ENCODE data around the gene OR4D2.
A peak's percentile ranks its signal among the peaks of the same experiment; 100 is the strongest.

The OR4D2 gene

DNA sequence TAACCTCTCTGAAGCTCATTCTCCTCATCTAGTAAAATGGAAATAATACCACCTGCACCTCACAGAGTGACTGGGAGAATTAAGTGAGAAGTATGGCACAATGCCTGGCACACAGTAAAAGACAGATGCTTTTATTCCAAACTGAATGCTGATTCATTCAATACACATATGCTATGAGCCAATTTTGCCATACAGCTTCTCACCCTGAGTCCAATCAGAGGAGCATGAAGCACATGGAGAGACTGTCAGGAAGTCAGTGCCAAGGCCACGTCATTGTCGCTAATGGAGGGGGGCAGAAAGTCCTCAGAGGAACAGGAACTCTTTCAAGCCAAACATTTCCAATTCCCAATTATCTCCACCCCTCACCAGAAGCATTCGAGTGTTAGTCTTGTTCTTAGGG is 40.7 kb downstream of the OR4D2 start:
- no peak for DNase-seq (ENCODE audit: low read depth in 3 of 3, low spot score in 1 of 3)

- no peak for DNase-seq (ENCODE audit: low read depth in 3 of 3, low spot score in 1 of 3)
These were observed 41.6 kb downstream of the OR4D2 start for GRCh38 chr17:58208344-58208743.

- no peak for DNase-seq (ENCODE audit: low read depth in 3 of 3, low spot score in 1 of 3)
These were observed 44.1 kb downstream of the OR4D2 start for GRCh38 chr17:58210922-58211321.

DNA sequence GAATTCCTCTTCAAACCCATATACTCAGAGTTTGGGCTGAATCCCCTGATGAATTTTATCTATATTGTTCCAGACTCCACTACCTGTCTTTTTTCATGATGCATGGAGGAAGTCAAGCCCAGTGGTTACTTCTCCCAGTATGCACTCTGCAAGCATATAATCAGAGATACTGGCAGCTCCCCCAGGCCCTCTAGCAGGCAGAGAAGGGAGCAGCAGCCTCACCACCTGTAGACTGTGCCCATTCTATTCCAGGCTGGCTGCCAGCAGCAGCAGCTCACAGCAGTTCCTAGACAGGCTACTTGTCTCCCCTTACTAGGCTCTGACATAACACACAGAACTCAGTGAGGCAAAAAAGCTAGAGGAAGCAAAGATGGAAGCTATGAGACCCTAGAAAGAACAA is 48.9 kb downstream of the OR4D2 start:
- DNase-seq (ENCODE audit: low read depth in 3 of 3, low spot score in 1 of 3), result no peak

DNA sequence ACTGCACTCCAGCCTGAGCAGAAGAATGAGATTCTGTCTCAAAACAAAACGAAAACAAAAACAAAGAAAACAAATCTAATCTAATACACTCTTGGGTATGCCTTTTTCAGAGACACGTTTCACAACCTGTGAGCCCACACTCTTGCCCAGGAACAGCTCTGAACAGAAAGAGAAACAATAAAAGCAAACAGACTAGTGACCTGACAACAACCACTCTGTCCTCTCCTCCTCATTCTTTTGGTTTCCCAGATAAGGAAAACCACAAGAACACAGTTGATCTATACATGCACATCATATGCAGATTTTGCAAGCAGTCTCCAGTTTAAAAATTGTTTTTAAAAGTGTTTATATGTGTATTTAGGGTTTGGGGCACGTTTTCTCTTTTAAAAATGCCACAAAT is 51.0 kb downstream of the OR4D2 start:
- DNase-seq (ENCODE audit: low read depth in 3 of 3, low spot score in 1 of 3), result no peak

GRCh38 chr17:58219007-58219788 is 52.4 kb downstream of the OR4D2 start, which contains the start of gene MKS1:
TSS of gene MKS1 (minus strand) at chr17:58219255. CDS start at chr17:58219230, 25 bp downstream.
- peak; percentile 89 to 92 (median 91) for DNase-seq (ENCODE audit: low read depth in 3 of 3, low spot score in 1 of 3)

GRCh38 chr17:58219789-58220183 is 53.0 kb downstream of the OR4D2 start:
- DNase-seq (ENCODE audit: low read depth in 3 of 3, low spot score in 1 of 3), result no peak
